Adrenal gland (tissue), 12 donors: ENCODE results near the gene TBC1D9B. TPM values are rescaled to one million over a fixed set of nuclear protein-coding genes. Genes with fewer than 3 reads are reported as not detected.

Experiments
- DNase-seq, 7 donors: peaks; one replicate each; pipeline ENCODE4 v3.0.0-alpha.2; 2019 to 2020
- H3K27ac ChIP-seq, 5 donors: fragments of 200-600 bp; sonication (generic) in 4 of 5; 1 replicate in 3 of 5; 2 replicates in 2 of 5; pipeline versions ENCODE4 v1.5.1 to v1.8.0; 2016 to 2020; ENCODE audit warnings: mild to moderate bottlenecking in 1 of 5
- H3K27me3 ChIP-seq: fragments of 200-600 bp; 2 replicates; pipeline ENCODE4 v1.8.0; 2021
- H3K36me3 ChIP-seq, 2 donors: fragments of 200-600 bp; replicated peaks in 1 of 2; 1 replicate in 1 of 2; 2 replicates in 1 of 2; pipeline versions ENCODE4 v1.5.1 to v1.8.0; 2018 to 2022
- H3K4me1 ChIP-seq, 2 donors: fragments of 200-600 bp; replicated peaks in 1 of 2; 1 replicate in 1 of 2; 2 replicates in 1 of 2; pipeline versions ENCODE4 v1.5.1 to v1.8.0; 2018 to 2021
- H3K4me3 ChIP-seq, 4 donors: fragments of 200-600 bp; sonication (generic) in 3 of 4; one replicate each; pipeline ENCODE4 v1.5.1; 2016 to 2018
- H3K9me3 ChIP-seq, 3 donors: fragments of 200-600 bp; sonication (generic) in 1 of 3; replicated peaks in 1 of 3; 1 replicate in 2 of 3; 2 replicates in 1 of 3; pipeline versions ENCODE4 v1.5.1 to v1.8.0; 2016 to 2021
- POLR2A ChIP-seq, 2 donors: fragments of 450-650 bp; IDR thresholded peaks; one replicate each; pipeline ENCODE4 v1.6.1; 2017; ENCODE audit warnings: antibody characterized with exemption in 2 of 2, mild to moderate bottlenecking in 2 of 2, moderate library complexity in 1 of 2
- WGBS, 4 donors: extraction: QIAGEN DNeasy Blood & Tissue Kit in 2 of 4; methylation state at CpG; one replicate each; pipeline versions ENCODE4 v1.1.5 to v1.1.7; 2013 to 2017; 5-methylcytosine and 5-hydroxymethylcytosine counted together
- intact Hi-C, 2 donors: fragments of 100-400 bp; cut with DNase I; formaldehyde crosslinking; loops; one replicate each; pipeline versions ENCODE4 v1.14.1 to v1.15.0; 2022 to 2023
- polyA plus RNA-seq, 3 donors: library from polyadenylated mRNA; stranded (reverse); fragments of 200-250 nt in 2 of 3; fragments of 350-450 nt in 1 of 3; fragmentation: Illumina TruSeq in 1 of 3; extraction: RNeasy Lipid Tissue Mini Kit (QIAGEN cat#74804) in 1 of 3; gene quantifications; one replicate each; pipeline ENCODE4 v1.2.3, GENCODE V29; 2013 to 2014
- total RNA-seq, 9 donors: library from RNA; depleted of rRNA in 4 of 9; stranded (reverse); fragments of >200 nt in 4 of 9; fragments of 120-200 nt in 1 of 9; fragmentation: NEBNext Ultra II Directional in 1 of 9; extraction: Animal tissue kit (Norgen Biotek cat#: 25700) in 1 of 9; gene quantifications; one replicate each; pipeline versions ENCODE4 v1.1.0 to v1.2.4, GENCODE V29; 2013 to 2023
- TF ChIP-seq, protein P1 (sequence below), 6 experiments: fragments of 450-650 bp in 4 of 6; fragments of 200-600 bp in 2 of 6; sonication (generic) in 1 of 6; IDR thresholded peaks; 1 replicate in 5 of 6; 2 replicates in 1 of 6; pipeline versions ENCODE4 v1.5.1 to v1.8.0; 2016 to 2021; ENCODE audit warnings: antibody characterized with exemption in 6 of 6, mild to moderate bottlenecking in 2 of 6, moderate library complexity in 1 of 6
- donor health status: healthy with polysubstance abuse.
- donor health status: Bipolar disorder and iron deficiency.
- donor health status: DM: yes; HTN: yes; CAD: no.
- donor health status: DM: no; HTN: no; CAD: no.
- donor health status: DM: no; HTN: no; CAD: no.
- donor health status: DM: yes; HTN: yes; CAD: no.

TBC1D9B gene
- total and polyA plus RNA-seq, 12 donors, result 30.7 to 192 (median 128) TPM

DNA sequence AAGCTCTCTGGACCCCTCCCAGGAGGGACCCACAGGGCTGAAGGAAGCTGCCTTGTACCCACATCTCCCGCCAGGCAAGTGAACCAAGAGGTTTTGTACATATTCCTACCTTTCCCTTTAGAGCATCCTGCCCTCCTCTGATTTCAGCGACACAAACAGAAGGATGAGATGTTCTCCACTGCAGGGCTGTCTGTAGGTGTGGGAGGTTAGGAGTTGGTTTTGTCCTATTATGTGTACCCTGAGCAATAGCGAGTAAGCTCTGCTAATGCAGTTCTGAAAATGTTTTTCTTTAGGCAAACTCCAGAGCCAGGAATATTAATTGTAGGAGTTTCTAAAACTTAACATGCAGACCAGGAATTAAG lies 74.0 kb downstream of the TBC1D9B start:
- Histone ChIP-seq H3K4me3 (no peak overlapping the region), H3K27me3 (no peaks in the 10 kb centered on the region), H3K36me3 (peaks cover 0 to 95% of the 10 kb centered on the region in 2 donors), H3K4me1 (peaks cover 11 to 36% of the 10 kb centered on the region in 2 donors), H3K27ac (peak overlapping the region in 2 of 5 donors; percentile 32 to 63), H3K9me3 (no peaks in the 10 kb centered on the region)
- 91 to 98% (median 95%) methylated on average over 3 of the region's 3 CpGs for WGBS, 4 donors
- no peak for DNase-seq
- TF ChIP-seq POLR2A (IDR thresholded peaks at IDR 0.05), result no peak
- TF ChIP-seq, protein P1, sequence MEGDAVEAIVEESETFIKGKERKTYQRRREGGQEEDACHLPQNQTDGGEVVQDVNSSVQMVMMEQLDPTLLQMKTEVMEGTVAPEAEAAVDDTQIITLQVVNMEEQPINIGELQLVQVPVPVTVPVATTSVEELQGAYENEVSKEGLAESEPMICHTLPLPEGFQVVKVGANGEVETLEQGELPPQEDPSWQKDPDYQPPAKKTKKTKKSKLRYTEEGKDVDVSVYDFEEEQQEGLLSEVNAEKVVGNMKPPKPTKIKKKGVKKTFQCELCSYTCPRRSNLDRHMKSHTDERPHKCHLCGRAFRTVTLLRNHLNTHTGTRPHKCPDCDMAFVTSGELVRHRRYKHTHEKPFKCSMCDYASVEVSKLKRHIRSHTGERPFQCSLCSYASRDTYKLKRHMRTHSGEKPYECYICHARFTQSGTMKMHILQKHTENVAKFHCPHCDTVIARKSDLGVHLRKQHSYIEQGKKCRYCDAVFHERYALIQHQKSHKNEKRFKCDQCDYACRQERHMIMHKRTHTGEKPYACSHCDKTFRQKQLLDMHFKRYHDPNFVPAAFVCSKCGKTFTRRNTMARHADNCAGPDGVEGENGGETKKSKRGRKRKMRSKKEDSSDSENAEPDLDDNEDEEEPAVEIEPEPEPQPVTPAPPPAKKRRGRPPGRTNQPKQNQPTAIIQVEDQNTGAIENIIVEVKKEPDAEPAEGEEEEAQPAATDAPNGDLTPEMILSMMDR (IDR thresholded peaks at IDR 0.05), result no peak
- intact Hi-C loops, result no loop called here

DNA sequence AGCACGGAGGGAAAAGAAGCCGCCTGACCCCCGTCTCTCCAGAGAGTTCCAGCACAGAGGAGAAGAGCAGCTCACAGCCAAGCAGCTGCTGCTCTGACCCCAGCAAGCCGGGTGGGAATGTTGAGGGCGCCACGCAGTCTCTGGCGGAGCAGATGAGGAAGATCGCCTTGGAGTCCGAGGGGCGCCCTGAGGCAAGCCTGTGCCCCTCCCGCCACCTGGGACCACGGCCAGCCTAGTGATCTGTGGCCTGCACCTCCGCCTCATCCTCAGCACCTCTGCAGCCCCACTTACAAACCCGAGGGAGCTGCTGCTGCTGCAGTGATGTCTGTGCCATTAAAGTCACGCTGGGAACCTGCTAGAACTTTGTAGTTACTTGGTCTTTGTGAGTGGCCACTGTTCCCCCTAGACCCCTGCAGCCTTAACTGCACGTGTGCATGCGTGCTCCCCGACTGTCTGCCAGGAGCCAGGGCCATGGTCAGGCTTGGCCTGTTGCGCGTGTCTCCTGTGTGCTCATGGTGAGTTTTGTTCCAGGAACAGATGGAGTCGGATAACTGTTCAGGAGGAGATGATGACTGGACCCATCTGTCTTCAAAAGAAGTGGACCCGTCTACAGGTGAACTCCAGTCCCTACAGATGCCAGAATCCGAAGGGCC lies 74.5 kb downstream of the TBC1D9B start:
- H3K4me3 ChIP-seq, result no peak overlapping the region
- H3K27me3 ChIP-seq, result no peaks in the 10 kb centered on the region
- TF ChIP-seq, protein P1 (IDR thresholded peaks at IDR 0.05), result no peak
- TF ChIP-seq POLR2A (IDR thresholded peaks at IDR 0.05), result no peak
- DNase-seq, result peak in 2 of 7 donors; percentile 35 to 57
- intact Hi-C loops, result no loop called here
- peak overlapping the region in 1 of 5 donors; percentile 63 for H3K27ac ChIP-seq
- H3K9me3 ChIP-seq, result no peaks in the 10 kb centered on the region
- peaks cover 0 to 96% of the 10 kb centered on the region in 2 donors for H3K36me3 ChIP-seq
- 76 to 86% (median 82%) methylated on average over 10 to 23 of the region's 23 CpGs for WGBS, 4 donors
- peaks cover 6 to 31% of the 10 kb centered on the region in 2 donors for H3K4me1 ChIP-seq

DNA sequence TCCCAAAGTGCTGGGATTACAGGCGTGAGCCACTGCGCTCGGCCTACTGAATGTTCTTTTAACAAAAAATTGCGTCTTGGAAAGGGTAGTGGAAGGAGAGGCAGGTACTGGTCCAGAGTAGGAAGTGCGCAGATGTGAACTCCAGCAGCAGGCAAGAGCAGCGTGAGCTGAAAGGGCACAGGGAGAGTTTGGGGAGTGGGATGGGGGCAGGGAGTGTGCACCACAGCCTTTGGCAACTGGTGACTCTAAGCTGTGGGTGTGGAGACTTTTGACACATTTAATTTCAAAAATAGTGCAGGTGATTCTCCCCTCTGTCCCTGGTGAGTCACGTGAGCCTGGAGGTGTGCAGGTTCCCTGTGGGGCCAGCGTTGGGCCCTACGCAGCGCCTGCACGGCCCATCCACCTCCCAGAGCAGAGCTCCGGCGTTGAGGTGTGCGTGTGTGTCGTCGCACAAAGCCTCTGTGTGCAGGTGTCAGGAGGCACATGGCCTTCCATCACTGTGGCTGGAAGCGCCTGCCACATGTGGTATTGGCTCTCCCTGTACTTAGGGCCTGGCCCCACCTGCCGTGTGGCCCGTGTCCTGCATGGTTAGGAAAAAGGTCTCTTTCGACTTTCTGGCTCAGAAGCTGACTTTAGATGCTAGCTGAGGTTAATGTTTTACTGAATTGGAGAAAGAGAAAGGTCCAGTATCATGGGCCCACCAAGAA lies 75.5 kb downstream of the TBC1D9B start:
- whole genome bisulfite sequencing, 4 donors, result 88 to 93% (median 90%) methylated on average over 16 to 20 of the region's 20 CpGs
- Histone ChIP-seq H3K4me1 (peaks cover 7 to 32% of the 10 kb centered on the region in 2 donors), H3K27me3 (no peaks in the 10 kb centered on the region), H3K9me3 (no peaks in the 10 kb centered on the region), H3K4me3 (no peak overlapping the region), H3K27ac (peak overlapping the region in 2 of 5 donors; percentile 34), H3K36me3 (peaks cover 0 to 96% of the 10 kb centered on the region in 2 donors)
- TF ChIP-seq, protein P1 (IDR thresholded peaks at IDR 0.05), result no peak
- TF ChIP-seq POLR2A (IDR thresholded peaks at IDR 0.05), result no peak
- intact Hi-C loops, result no loop called here
- DNase-seq, result peak in 1 of 7 donors; percentile 23

DNA sequence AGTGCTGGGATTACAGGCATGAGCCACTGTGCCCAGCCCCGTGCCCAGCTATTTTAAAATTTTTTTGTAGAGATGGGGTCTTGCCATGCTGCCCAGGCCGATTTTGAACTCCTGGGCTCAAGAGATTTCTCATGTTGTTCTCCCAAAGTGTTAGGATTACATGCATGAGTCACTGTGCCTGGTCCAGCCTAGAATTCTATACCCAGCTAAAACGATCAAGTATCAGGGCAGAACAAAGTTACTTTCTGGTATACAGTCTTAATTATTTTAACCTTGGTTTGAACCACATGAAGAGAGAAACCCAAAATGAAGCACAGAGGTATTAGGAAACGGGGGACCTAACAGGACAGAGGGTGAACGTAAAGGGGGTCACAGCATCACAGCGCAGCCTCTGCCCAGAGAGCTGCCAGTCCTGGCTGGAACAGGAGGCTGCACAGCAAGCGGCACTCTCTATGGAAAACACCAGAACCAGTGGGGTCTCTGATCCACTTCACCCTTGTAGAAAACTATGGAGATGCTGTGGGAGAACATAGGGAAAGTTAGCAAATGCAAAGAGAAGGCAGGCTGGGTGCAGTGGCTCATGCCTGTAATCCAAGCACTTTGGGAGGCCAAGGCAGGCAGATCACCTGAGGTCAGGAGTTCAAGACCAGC lies 76.8 kb downstream of the TBC1D9B start:
- no peak overlapping the region for H3K4me3 ChIP-seq
- intact Hi-C loops, result no loop called here
- H3K4me1 ChIP-seq, result peaks cover 9 to 34% of the 10 kb centered on the region in 2 donors
- peak in 1 of 7 donors; percentile 22 for DNase-seq
- no peaks in the 10 kb centered on the region for H3K27me3 ChIP-seq
- H3K27ac ChIP-seq, result peak overlapping the region in 1 of 5 donors; percentile 21
- H3K36me3 ChIP-seq, result peaks cover 0 to 96% of the 10 kb centered on the region in 2 donors
- no peak for TF ChIP-seq POLR2A (IDR thresholded peaks at IDR 0.05)
- TF ChIP-seq, protein P1 (IDR thresholded peaks at IDR 0.05), result no peak
- no peaks in the 10 kb centered on the region for H3K9me3 ChIP-seq
- WGBS, 4 donors, result 93 to 96% (median 94%) methylated on average over 7 of the region's 7 CpGs
